HG03571 (cell line): ENCODE data around the gene NECTIN4.
"Not testable (repeated sequence)": the region's sequence is repeated elsewhere in the genome, so short reads cannot be mapped to it uniquely, and the experiment has no call there.

Experiments used
- ATAC-seq: cut with Tn5 transposase; IDR thresholded peaks from one replicate; pipeline ENCODE4 v1.9.1; 2021; ENCODE audit not compliant: unreplicated experiment

Gene NECTIN4

GRCh38 chr1:161031874-161032273 is 57.5 kb downstream of the NECTIN4 start:
- ATAC-seq, result no peak

GRCh38 chr1:161029466-161029865 is 59.9 kb downstream of the NECTIN4 start:
- not testable (repeated sequence) for ATAC-seq

- ATAC-seq, result not testable (repeated sequence)
These were observed 62.4 kb downstream of the NECTIN4 start for GRCh38 chr1:161026954-161027353.

GRCh38 chr1:161022432-161022831 is 66.9 kb downstream of the NECTIN4 start:
- ATAC-seq, result not testable (repeated sequence)

- ATAC-seq, result no peak
These were observed 67.4 kb downstream of the NECTIN4 start for GRCh38 chr1:161021970-161022353.

- ATAC-seq, result peak; percentile 73
These were observed 68.0 kb downstream of the NECTIN4 start for GRCh38 chr1:161021165-161021969.
